CD4-positive, alpha-beta memory T cell (primary cell): ENCODE data around the gene EIF3I. TPM values are rescaled to one million over a fixed set of nuclear protein-coding genes. Genes with fewer than 3 reads are reported as not detected.
A peak's percentile ranks its signal among the peaks of the same experiment; 100 is the strongest.

Experiments
- CTCF ChIA-PET: fragments of 350-600 bp; sonication (Branson Sonifier 250); formaldehyde crosslinking; loops from one replicate; lab custom pipeline; 2021; ENCODE audit warnings: inconsistent platforms; ENCODE audit not compliant: partially characterized antibody; lab: Charles Lee
- POLR2A ChIA-PET: fragments of 350-600 bp; sonication (Branson Sonifier 250); formaldehyde crosslinking; loops from one replicate; lab custom pipeline; 2021; ENCODE audit not compliant: partially characterized antibody; lab: Charles Lee
- DNase-seq, 5 donors: peaks; one replicate each; pipeline versions ENCODE4 v3.0.0 to v3.0.0-alpha.2; 2020 to 2022; ENCODE audit warnings: mixed read lengths in 1 of 5
- H3K27ac ChIP-seq: one replicate; pipeline ENCODE4 v1.7.0; 2013; ENCODE audit warnings: low read depth, low read length
- H3K27me3 ChIP-seq: 2 replicates; pipeline ENCODE4 v1.7.0; 2013; ENCODE audit warnings: mild to moderate bottlenecking, low read length, moderate library complexity; ENCODE audit not compliant: insufficient read depth
- H3K36me3 ChIP-seq: 2 replicates; pipeline ENCODE4 v1.7.0; 2013; ENCODE audit warnings: mild to moderate bottlenecking, low read length, moderate library complexity; ENCODE audit not compliant: insufficient read depth
- H3K4me1 ChIP-seq: 2 replicates; pipeline ENCODE4 v1.7.0; 2013; ENCODE audit warnings: mild to moderate bottlenecking, low read length, moderate library complexity; ENCODE audit not compliant: insufficient read depth
- H3K4me3 ChIP-seq, 2 donors: one replicate each; pipeline ENCODE4 v1.7.0; 2013; ENCODE audit warnings: low read length in 2 of 2, mild to moderate bottlenecking in 1 of 2
- H3K9me3 ChIP-seq, 2 donors: one replicate each; pipeline ENCODE4 v1.7.0; 2013; ENCODE audit warnings: low read length in 2 of 2, control low read depth in 1 of 2; ENCODE audit not compliant: control insufficient read depth in 1 of 2
- H3K27ac Mint-ChIP-seq, 7 donors: one replicate each; pipeline ENCODE4 v1.8.0; 2020 to 2021; ENCODE audit warnings: mixed read lengths in 7 of 7, mild to moderate bottlenecking in 6 of 7, inconsistent platforms in 3 of 7, moderate library complexity in 3 of 7
- H3K27me3 Mint-ChIP-seq, 2 donors: one replicate each; pipeline ENCODE4 v1.8.0; 2020 to 2021; ENCODE audit warnings: mixed read lengths in 2 of 2
- H3K36me3 Mint-ChIP-seq, 2 donors: one replicate each; pipeline ENCODE4 v1.8.0; 2020 to 2021; ENCODE audit warnings: mixed read lengths in 2 of 2, inconsistent platforms in 1 of 2, mild to moderate bottlenecking in 1 of 2
- H3K4me1 Mint-ChIP-seq, 4 donors: one replicate each; pipeline ENCODE4 v1.8.0; 2020 to 2021; ENCODE audit warnings: mixed read lengths in 4 of 4, mild to moderate bottlenecking in 1 of 4
- H3K4me3 Mint-ChIP-seq, 8 donors: one replicate each; pipeline ENCODE4 v1.8.0; 2020 to 2021; ENCODE audit warnings: mixed read lengths in 8 of 8, mild to moderate bottlenecking in 7 of 8, moderate library complexity in 6 of 8, inconsistent platforms in 3 of 8
- H3K9me3 Mint-ChIP-seq, 8 donors: one replicate each; pipeline ENCODE4 v1.8.0; 2020 to 2021; ENCODE audit warnings: mixed read lengths in 8 of 8, mild to moderate bottlenecking in 5 of 8, inconsistent platforms in 3 of 8, moderate library complexity in 1 of 8
- intact Hi-C: fragments of 100-400 bp; cut with micrococcal nuclease; formaldehyde crosslinking; loops from one replicate; pipeline ENCODE4 v1.15.1; 2023
- polyA plus RNA-seq, 2 donors: library from polyadenylated mRNA; unstranded; fragments of 300-500 nt; fragmentation: Illumina TruSeq; gene quantifications; one replicate each; pipeline ENCODE4 v1.2.3, GENCODE V29; 2021
- total RNA-seq, 2 experiments: library from RNA; stranded (reverse); gene quantifications; one replicate each; pipeline ENCODE4 v1.2.3, GENCODE V29; 2021

EIF3I gene
- total and polyA plus RNA-seq, 4 experiments from 2014 or later, result 78.3 to 248 (median 125) TPM

- H3K27ac ChIP-seq, result no peak overlapping the region
- Mint-ChIP-seq H3K4me3 (peak overlapping the region in 5 of 8 donors; percentile 53 to 72 (median 58)), H3K27ac (peak overlapping the region; percentile 57 to 98 (median 80)), H3K27me3 (no peaks in the 10 kb centered on the region), H3K36me3 (peaks cover 22 to 47% of the 10 kb centered on the region in 2 donors), H3K9me3 (peaks cover 0 to 4% (median 0%) of the 10 kb centered on the region in 8 donors), H3K4me1 (peaks cover 52 to 78% (median 65%) of the 10 kb centered on the region in 4 donors)
- POLR2A ChIA-PET, result interaction anchor here (0.7 to 25.8 kb wide), 6 partner anchors 20 to 75 kb away, joined by 3 to 819 read pairs (median 4); partner anchors contain the start of genes FAM167B and LCK
- intact Hi-C loops, result no loop called here
- DNase-seq, result no peak
- no peaks in the 10 kb centered on the region for H3K27me3 ChIP-seq
- no peaks in the 10 kb centered on the region for H3K9me3 ChIP-seq
- H3K4me1 ChIP-seq, result peaks cover 83% of the 10 kb centered on the region
- peaks cover 15% of the 10 kb centered on the region for H3K36me3 ChIP-seq
- CTCF ChIA-PET, result interaction anchor here (0.6 to 6.6 kb wide), 6 partner anchors 14 to 54 kb away, joined by 3 to 55 read pairs (median 6); partner anchors contain the start of gene LCK
- no peak overlapping the region for H3K4me3 ChIP-seq
Measured at GRCh38 chr1:32269744-32270143, 47.5 kb downstream of the EIF3I start.

- H3K36me3 Mint-ChIP-seq, result peaks cover 26 to 64% of the 10 kb centered on the region in 2 donors
- no peaks in the 10 kb centered on the region for H3K27me3 Mint-ChIP-seq
- Histone ChIP-seq H3K9me3 (no peaks in the 10 kb centered on the region), H3K4me1 (peaks cover 61% of the 10 kb centered on the region), H3K36me3 (peaks cover 39% of the 10 kb centered on the region), H3K27me3 (no peaks in the 10 kb centered on the region), H3K27ac (peak overlapping the region; percentile 62), H3K4me3 (peak overlapping the region; percentile 5 to 36)
- peaks cover 42 to 63% (median 50%) of the 10 kb centered on the region in 4 donors for H3K4me1 Mint-ChIP-seq
- peak in 3 of 5 donors; percentile 38 to 59 (median 49) for DNase-seq
- peak overlapping the region; percentile 82 to 89 (median 82) for H3K4me3 Mint-ChIP-seq
- POLR2A ChIA-PET, result interaction anchor here (0.6 to 25.8 kb wide), 13 partner anchors 11 to 72 kb away, joined by 3 to 819 read pairs (median 7); partner anchors contain the start of genes CCDC28B, FAM167B, HDAC1 and LCK
- H3K9me3 Mint-ChIP-seq, result peaks cover 0 to 3% (median 0%) of the 10 kb centered on the region in 8 donors
- CTCF ChIA-PET, result interaction anchor here (0.7 to 2.0 kb wide), 7 partner anchors 8 to 32 kb away, joined by 3 to 15 read pairs (median 6); partner anchors contain the start of gene LCK
- intact Hi-C loops, result loop anchor here (1.0 to 2.0 kb wide), 3 partner anchors 8 to 32 kb away; no protein-coding TSS in a partner anchor
- H3K27ac Mint-ChIP-seq, result peak overlapping the region; percentile 95 to 100 (median 97)
Measured at GRCh38 chr1:32272557-32273390, 50.6 kb downstream of the EIF3I start.

GRCh38 chr1:32273391-32274208 is 51.4 kb downstream of the EIF3I start:
- peaks cover 44 to 63% (median 51%) of the 10 kb centered on the region in 4 donors for H3K4me1 Mint-ChIP-seq
- peak overlapping the region; percentile 62 for H3K27ac ChIP-seq
- peak overlapping the region; percentile 95 to 100 (median 97) for H3K27ac Mint-ChIP-seq
- H3K9me3 ChIP-seq, result no peaks in the 10 kb centered on the region
- CTCF ChIA-PET, result interaction anchor here (1.3 to 2.1 kb wide), 5 partner anchors 9 to 58 kb away, joined by 4 to 12 read pairs (median 7); partner anchors contain the start of gene LCK
- no peaks in the 10 kb centered on the region for H3K27me3 Mint-ChIP-seq
- H3K4me1 ChIP-seq, result peaks cover 61% of the 10 kb centered on the region
- H3K9me3 Mint-ChIP-seq, result peaks cover 0 to 3% (median 0%) of the 10 kb centered on the region in 8 donors
- peak overlapping the region; percentile 5 to 36 for H3K4me3 ChIP-seq
- POLR2A ChIA-PET, result interaction anchor here (0.5 to 9.8 kb wide), 20 partner anchors 8 to 446 kb away, joined by 3 to 199 read pairs (median 5); partner anchors contain the start of genes CCDC28B, FAM167B, HDAC1 and LCK
- DNase-seq, result peak; percentile 80 to 98 (median 82)
- no peaks in the 10 kb centered on the region for H3K27me3 ChIP-seq
- H3K4me3 Mint-ChIP-seq, result peak overlapping the region; percentile 80 to 89 (median 82)
- peaks cover 33 to 70% of the 10 kb centered on the region in 2 donors for H3K36me3 Mint-ChIP-seq
- intact Hi-C loops, result loop anchor here (1.0 to 2.0 kb wide), 3 partner anchors 18 to 33 kb away; no protein-coding TSS in a partner anchor
- peaks cover 45% of the 10 kb centered on the region for H3K36me3 ChIP-seq

DNA sequence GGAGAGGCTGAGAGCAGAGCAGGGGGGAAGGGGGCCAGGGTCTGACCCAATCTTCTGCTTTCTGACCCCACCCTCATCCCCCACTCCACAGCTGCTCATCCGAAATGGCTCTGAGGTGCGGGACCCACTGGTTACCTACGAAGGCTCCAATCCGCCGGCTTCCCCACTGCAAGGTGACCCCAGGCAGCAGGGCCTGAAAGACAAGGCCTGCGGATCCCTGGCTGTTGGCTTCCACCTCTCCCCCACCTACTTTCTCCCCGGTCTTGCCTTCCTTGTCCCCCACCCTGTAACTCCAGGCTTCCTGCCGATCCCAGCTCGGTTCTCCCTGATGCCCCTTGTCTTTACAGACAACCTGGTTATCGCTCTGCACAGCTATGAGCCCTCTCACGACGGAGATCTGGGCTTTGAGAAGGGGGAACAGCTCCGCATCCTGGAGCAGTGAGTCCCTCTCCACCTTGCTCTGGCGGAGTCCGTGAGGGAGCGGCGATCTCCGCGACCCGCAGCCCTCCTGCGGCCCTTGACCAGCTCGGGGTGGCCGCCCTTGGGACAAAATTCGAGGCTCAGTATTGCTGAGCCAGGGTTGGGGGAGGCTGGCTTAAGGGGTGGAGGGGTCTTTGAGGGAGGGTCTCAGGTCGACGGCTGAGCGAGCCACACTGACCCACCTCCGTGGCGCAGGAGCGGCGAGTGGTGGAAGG is 52.6 kb downstream of the EIF3I start:
- ChIA-PET POLR2A (interaction anchor here (0.5 to 9.8 kb wide), 17 partner anchors 8 to 448 kb away, joined by 3 to 199 read pairs (median 5); partner anchors contain the start of genes CCDC28B, FAM167B, HDAC1 and LCK), CTCF (interaction anchor here (1.3 to 2.1 kb wide), 4 partner anchors 24 to 59 kb away, joined by 6 to 12 read pairs (median 7); partner anchors contain the start of gene LCK)
- peak overlapping the region; percentile 62 for H3K27ac ChIP-seq
- Mint-ChIP-seq H3K27me3 (no peaks in the 10 kb centered on the region), H3K36me3 (peaks cover 43 to 79% of the 10 kb centered on the region in 2 donors), H3K27ac (peak overlapping the region; percentile 53 to 100 (median 96)), H3K4me3 (peak overlapping the region in 7 of 8 donors; percentile 52 to 89 (median 82)), H3K9me3 (peaks cover 0 to 3% (median 0%) of the 10 kb centered on the region in 8 donors), H3K4me1 (peaks cover 43 to 58% (median 47%) of the 10 kb centered on the region in 4 donors)
- intact Hi-C loops, result loop anchor here (1.0 kb wide), 1 partner anchor 17 kb away; no protein-coding TSS in a partner anchor
- peaks cover 50% of the 10 kb centered on the region for H3K4me1 ChIP-seq
- no peaks in the 10 kb centered on the region for H3K9me3 ChIP-seq
- no peaks in the 10 kb centered on the region for H3K27me3 ChIP-seq
- peak overlapping the region in 1 of 2 donors; percentile 36 for H3K4me3 ChIP-seq
- DNase-seq, result no peak
- H3K36me3 ChIP-seq, result peaks cover 57% of the 10 kb centered on the region

DNA sequence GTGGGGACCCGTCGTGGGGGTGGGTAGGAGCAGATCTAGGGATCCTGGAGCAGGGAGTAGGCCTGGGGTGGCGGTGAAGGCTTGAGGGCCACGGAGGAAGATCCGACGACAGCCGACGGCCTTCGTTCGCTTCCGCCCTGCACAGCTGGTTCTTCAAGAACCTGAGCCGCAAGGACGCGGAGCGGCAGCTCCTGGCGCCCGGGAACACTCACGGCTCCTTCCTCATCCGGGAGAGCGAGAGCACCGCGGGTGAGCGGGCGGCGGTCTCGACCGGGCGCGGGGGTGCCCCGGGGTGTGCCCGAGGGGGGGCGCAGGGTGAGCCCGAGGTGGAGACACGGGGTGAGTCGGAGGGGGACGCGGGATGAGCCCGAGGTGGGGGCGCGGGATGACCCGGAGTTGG is 53.2 kb downstream of the EIF3I start:
- H3K4me1 Mint-ChIP-seq, result peaks cover 40 to 53% (median 44%) of the 10 kb centered on the region in 4 donors
- no peak overlapping the region for H3K4me3 ChIP-seq
- H3K27ac ChIP-seq, result peak overlapping the region; percentile 62
- H3K9me3 Mint-ChIP-seq, result peaks cover 0 to 3% (median 0%) of the 10 kb centered on the region in 8 donors
- CTCF ChIA-PET, result interaction anchor here (2.1 kb wide), 1 partner anchor 59 kb away, joined by 7 read pairs; no protein-coding TSS in a partner anchor
- H3K36me3 ChIP-seq, result peaks cover 61% of the 10 kb centered on the region
- DNase-seq, result no peak
- H3K36me3 Mint-ChIP-seq, result peaks cover 46 to 82% of the 10 kb centered on the region in 2 donors
- intact Hi-C loops, result no loop called here
- H3K27me3 ChIP-seq, result no peaks in the 10 kb centered on the region
- H3K4me1 ChIP-seq, result peaks cover 46% of the 10 kb centered on the region
- H3K9me3 ChIP-seq, result no peaks in the 10 kb centered on the region
- peak overlapping the region in 3 of 7 donors; percentile 51 to 86 (median 82) for H3K27ac Mint-ChIP-seq
- POLR2A ChIA-PET, result interaction anchor here (1.5 to 9.8 kb wide), 5 partner anchors 10 to 35 kb away, joined by 3 to 199 read pairs (median 19); partner anchors contain the start of genes FAM167B, HDAC1 and LCK
- H3K27me3 Mint-ChIP-seq, result no peaks in the 10 kb centered on the region
- H3K4me3 Mint-ChIP-seq, result no peak overlapping the region
